Measurements from ENCODE around the gene CDHR1.

The CDHR1 gene

DNA sequence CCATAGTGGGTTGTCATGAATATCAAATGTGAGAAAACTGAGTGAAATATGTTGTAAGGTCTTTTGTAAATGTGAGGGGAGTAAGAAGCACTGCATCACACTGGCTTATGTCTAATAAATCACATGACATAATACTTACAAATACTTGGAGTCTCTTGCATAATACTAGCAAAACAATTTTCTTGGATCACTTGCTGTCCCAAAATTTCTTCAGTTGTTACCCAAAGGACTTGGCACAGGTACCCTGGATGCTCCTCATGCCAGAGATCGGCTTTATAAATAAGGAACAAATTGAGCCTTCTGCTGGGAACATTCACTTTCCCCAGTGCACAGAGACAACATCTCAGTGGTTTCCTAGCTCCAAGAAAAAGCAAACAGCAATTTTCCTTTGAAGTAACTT lies 36.0 kb downstream of the CDHR1 start:
- DNase-seq (ENCODE audit: low read depth in 3 of 3), result no peak

DNA sequence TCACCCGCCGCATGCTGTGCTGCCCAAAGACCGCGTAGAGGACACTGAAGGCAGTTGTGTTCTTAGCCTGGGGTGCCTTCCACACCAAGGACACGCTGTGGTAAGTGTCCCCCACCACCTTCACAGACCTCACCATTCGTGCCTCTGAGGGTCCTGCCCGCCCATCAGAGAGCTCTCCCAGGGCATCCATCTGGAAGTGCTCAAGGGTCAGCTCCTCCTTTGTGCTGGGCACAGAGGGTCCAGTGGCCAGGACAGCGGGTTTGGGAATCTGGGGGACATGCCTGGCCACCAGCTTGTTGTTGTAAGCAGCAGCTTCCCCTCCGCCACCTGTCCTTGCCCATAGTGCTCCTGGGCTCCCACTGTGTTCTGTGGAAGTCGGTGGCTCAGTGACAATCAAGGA lies 38.0 kb downstream of the CDHR1 start:
- no peak for DNase-seq (ENCODE audit: low read depth in 3 of 3)

GRCh38 chr10:84233940-84234339 lies 39.6 kb downstream of the CDHR1 start:
- DNase-seq (ENCODE audit: low read depth in 3 of 3), result no peak

- no peak for DNase-seq (ENCODE audit: low read depth in 3 of 3)
Measured at GRCh38 chr10:84234479-84234878, 40.1 kb downstream of the CDHR1 start.

DNA sequence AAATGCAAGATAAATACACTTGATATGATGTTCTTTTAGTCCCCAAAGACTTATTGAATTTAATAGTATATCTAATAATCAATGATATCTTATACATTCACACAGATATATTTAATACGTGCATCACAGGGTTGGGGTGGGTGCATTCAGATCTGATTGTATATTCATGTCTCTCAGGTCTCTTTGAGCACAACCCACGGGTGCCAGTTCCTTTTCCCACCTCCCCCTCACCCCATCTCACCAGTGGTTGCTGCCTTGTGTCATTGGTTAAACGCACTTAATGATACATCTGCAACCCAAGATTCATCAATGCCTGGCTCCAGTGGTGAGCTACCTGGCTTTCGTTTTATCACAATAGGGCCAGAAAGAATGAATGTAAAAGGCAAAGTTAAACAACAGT lies 40.8 kb downstream of the CDHR1 start:
- DNase-seq (ENCODE audit: low read depth in 3 of 3), result no peak

- DNase-seq (ENCODE audit: low read depth in 3 of 3), result no peak
Measured at GRCh38 chr10:84236807-84237198, 42.5 kb downstream of the CDHR1 start.

DNA sequence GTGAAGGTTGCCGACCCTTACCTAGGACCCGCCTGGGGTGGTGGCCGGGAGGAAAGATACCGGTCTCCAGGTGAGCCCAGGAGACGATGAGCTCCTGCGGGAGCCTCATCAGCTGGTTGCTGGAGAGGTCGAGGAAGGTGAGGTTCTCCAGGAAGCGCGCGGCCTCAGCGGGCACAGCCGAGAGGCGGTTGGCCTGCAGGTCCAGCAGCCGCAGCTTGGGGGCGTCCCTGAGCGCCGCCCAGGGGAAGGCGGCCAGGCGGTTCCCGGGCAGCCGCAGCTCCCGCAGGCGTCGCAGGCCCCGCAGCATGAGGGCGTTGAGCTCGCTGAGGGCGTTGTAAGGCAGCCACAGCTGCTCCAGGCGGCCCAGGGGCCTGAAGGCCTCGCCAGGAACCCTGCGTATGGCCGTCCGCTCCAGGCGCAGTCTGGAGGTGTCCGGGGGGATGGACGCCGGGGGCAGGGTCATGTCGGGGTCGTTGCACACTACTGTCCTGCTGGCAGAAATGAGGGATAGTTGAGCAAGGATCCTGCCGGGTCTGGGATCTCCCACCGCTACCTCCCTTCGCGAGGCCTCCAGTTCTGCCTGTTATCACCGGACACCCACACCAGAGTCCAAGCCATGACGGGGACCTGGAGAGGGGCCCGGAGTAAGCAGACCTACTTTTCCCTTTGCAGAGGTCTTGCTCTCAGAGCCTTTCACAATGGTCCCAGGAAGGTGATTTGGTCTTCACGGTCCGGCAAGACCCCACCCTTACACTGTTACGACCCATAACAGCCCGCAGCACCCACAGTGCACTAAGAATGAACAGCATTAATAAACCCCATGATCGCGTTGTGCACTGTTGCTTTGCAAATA lies 43.1 kb downstream of the CDHR1 start:
- no peak for DNase-seq (ENCODE audit: low read depth in 3 of 3)

DNA sequence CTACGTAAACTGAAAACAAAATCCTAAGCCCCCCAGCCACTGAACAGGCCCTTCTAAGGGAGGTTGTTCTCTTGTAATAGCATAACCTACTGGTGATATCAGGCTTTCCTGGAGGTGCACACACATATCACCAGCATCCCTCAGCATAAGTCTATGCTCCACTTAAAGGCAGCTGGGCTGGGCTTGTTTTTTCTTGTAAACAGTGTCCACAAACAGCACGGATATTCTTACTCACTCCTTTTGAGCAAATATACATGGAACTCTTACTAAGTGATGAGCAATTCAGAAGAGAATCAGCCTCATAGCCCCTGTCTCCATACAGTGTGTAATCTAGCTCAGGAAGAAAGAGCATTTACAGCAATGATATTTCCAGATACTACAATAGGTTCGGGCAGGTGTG lies 44.6 kb downstream of the CDHR1 start:
- DNase-seq (ENCODE audit: low read depth in 3 of 3), result no peak

DNA sequence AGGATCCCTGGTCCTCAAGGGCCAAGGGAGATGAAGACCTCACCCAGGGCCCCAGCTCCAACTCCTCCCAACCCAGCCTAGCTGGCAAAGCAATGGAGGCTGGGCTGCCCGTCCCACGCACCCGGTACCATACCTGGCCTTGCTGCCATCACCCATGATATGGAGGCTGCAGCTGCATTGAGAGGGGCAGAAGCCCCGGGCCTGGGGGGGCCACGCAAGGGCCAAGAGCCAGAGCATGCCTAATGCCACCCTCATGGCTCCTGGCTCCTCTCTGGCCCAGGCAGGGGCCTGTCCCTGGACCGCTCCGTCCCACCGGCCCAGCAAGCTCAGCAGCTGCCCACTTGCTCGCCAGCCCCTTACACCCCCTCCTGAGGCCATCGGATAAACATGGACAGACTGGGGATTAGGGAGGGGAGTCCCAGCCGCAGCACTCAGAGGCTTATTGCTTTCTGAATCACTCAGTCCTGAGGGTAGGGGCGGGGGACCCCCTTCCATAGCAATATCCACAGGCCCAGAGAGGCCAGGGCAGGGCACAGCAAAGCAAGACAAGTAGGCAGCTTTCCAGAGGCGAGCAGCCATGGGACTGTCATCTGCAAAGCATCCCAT lies 47.0 kb downstream of the CDHR1 start, which contains the start of gene LRIT1:
Gene LRIT1, minus strand, starts transcription at position 362 of the 606 bp plus-strand sequence. Its CDS starts 107 bp downstream, at position 255.
- DNase-seq (ENCODE audit: low read depth in 3 of 3), result no peak

- DNase-seq (ENCODE audit: low read depth in 3 of 3), result no peak
Measured at GRCh38 chr10:84243759-84244158, 49.4 kb downstream of the CDHR1 start.

- no peak for DNase-seq (ENCODE audit: low read depth in 3 of 3)
Measured at GRCh38 chr10:84244651-84245270, 50.4 kb downstream of the CDHR1 start, which contains the start of gene RGR. Gene RGR (plus strand): TSS chr10:84245053. CDS start chr10:84245091, 38 bp downstream.

- no peak for DNase-seq (ENCODE audit: low read depth in 3 of 3)
Measured at GRCh38 chr10:84247496-84247895, 53.2 kb downstream of the CDHR1 start.

DNA sequence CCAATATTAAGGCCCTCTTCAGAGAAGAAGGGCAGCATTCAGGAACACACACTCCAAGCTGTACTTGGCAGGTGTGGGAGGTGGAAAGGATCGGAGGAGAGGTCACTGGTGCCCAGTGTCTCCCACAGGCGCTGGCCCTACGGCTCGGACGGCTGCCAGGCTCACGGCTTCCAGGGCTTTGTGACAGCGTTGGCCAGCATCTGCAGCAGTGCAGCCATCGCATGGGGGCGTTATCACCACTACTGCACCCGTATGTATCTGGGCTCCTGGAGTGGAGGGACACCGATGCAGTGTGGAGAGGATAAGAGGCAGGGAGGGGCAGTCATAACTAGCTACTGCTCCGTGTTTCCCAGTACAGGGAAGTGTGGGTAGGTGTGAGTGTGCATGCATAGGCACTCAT lies 54.5 kb downstream of the CDHR1 start:
- DNase-seq (ENCODE audit: low read depth in 3 of 3), result no peak

DNA sequence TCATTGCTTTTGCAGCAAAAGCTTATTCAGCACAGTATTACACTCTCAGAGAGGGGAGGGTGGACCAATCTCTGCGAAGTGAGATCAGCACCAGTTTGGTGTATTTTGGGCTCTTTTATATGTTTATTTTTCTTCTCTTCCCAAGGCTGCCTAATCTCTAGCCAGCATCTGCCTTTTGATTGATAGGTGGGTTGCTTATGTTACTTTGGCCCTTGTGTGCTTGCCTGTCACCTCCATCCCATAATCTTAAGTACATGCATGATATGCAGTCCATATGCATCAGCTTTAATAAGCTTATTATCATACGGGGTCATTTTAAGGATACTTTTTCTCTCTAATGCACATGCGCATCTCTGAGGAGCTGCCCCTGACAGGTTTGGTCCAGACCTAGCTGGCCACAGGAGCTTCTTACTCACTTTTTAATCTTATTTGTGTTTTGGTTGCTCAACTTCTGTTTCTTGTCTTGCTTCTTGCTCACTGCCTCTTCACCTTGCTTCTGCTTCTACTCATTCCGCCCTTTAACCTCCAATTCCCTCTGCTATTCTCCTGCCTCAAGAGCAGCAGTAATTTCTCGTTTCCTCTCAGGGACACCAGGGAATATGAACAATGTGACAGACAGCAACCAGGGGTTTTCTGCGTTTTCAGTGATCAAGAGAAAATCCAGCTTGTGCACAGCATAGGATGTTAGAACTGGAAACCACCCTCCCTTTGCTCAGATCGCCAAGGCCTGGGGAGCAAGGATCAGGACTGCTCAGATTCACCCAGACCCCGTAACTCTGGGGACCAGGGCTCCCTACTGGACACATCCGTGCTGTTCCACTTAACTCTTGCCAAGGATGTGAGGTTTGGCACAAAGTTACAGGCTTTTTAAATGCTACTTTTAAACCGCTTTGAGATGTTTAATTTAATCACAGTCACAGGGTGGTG lies 60.5 kb downstream of the CDHR1 start:
- DNase-seq (ENCODE audit: low read depth in 3 of 3), result no peak

GRCh38 chr10:84256510-84257342 lies 62.4 kb downstream of the CDHR1 start:
- peak in 2 of 3 experiments; percentile 4 to 61 for DNase-seq (ENCODE audit: low read depth in 3 of 3)

DNA sequence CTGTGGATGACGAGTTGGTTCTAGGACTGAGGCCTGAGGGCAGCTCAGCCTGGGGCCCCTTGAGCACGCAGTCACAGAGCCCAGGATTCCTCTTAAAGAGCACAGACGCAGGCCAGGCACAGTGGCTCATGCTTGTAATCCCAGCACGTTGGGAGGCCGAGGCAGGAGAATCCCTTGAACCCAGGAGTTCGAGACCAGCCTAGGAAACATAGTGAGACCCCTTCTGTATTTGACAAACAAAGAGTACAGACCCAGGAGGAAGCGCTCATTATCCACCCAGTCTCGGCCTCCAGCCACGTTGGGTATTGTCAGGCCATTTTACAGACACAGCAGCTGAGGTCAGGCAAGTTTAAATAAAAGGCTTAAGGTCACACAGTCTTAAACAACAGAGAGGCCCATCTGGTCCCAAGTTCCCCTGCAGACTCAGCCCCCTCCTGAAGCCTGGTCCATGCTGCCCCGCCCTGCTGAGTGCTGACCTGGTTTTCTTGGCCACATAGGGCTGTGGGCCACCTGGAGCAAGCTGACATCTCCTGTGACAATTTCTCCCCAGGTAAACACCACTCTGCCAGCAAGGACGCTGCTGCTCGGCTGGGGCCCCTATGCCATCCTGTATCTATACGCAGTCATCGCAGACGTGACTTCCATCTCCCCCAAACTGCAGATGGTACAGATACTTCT lies 63.1 kb downstream of the CDHR1 start:
- no peak for DNase-seq (ENCODE audit: low read depth in 3 of 3)

DNA sequence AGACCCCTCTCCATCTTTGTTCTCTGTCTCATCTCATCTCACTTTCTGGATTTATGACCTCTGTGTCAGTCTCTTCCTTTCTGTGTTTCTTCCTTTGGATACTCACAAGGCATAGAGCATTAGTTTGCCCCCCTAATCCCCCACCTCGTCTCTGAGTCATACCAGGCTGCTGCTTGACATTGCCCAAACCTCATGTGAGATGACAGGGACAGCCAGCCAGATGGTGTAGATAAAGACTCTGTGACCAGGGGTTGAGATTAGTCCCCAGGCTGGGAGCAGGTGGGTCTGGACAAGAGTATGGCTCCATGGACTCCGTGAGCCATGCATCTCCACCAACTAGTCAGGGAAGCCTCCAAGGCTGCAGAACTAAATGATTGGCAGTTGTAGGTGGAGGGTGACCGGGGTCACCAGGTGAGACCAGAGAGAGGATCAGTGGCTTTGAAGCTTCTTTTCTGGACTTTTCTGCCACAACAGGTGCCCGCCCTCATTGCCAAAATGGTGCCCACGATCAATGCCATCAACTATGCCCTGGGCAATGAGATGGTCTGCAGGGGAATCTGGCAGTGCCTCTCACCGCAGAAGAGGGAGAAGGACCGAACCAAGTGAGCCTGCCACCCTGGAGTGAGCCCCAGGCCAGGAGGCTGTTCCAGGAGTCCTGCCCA lies 63.8 kb downstream of the CDHR1 start:
- no peak for DNase-seq (ENCODE audit: low read depth in 3 of 3)

DNA sequence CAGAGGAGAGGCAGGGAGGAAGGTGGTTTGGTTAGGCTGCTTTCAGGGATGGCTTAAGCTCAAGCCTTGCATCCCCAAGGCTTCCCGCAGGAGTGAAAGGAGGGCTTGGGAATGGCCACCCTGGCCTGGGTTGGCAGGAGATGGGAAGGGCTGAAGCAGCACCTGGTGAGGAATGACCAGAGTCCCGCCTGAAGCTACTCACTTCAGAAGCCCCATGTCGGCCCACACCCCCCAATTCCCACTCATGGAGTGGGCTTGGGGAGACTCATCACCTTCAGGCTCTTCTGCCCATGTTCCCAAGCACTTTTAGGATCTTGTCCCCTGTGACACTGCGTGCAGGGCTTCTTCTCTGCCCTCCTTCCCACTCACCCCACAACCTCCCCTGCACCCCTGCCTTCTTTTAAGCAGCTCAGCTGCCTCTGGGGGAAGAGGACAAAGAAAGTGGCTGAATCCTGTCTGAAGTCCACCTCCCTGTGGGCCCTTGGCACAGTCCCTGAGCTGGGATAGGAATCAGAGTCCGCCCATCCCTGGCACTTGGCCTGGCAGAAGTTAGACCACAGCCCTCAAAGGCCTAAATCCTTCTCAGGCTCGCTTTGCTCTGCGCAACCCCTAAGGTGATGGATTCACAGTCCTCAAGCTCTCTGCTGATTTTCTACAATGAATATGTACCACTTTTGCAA lies 67.0 kb downstream of the CDHR1 start:
- DNase-seq (ENCODE audit: low read depth in 3 of 3), result no peak

All from stimulated activated CD4-positive, alpha-beta T cell treated with anti-CD3 and anti-CD28 coated beads, TNF-alpha, amount 100 ng/mL, for 24 hours (primary cell).